Body of pancreas (tissue), 4 donors: ENCODE data around the gene CFAP299.

Experiments used
- CTCF ChIP-seq, 7 experiments: fragments of 450-650 bp in 4 of 7; fragments of 200-600 bp in 3 of 7; sonication (generic) in 3 of 7; IDR thresholded peaks; one replicate each; pipeline ENCODE4 v1.5.1; 2016 to 2019; ENCODE audit warnings: antibody characterized with exemption in 7 of 7
- POLR2A ChIP-seq, 3 donors: fragments of 450-650 bp; IDR thresholded peaks; one replicate each; pipeline ENCODE4 v1.6.1; 2016; ENCODE audit warnings: antibody characterized with exemption in 3 of 3, mild to moderate bottlenecking in 2 of 3

- TF ChIP-seq CTCF (IDR thresholded peaks at IDR 0.05) (no peak), POLR2A (IDR thresholded peaks at IDR 0.05) (no peak)
These were observed 102.5 kb downstream of the CFAP299 start for GRCh38 chr4:80438016-80438415.
